Measurements from ENCODE around the gene GPSM3.
"Not testable (repeated sequence)": the region's sequence is repeated elsewhere in the genome, so short reads cannot be mapped to it uniquely, and the experiment has no call there.

GPSM3 gene

GRCh38 chr6:32196682-32197616 is 4.5 kb upstream of the GPSM3 start:
- TF ChIP-seq, protein P1, sequence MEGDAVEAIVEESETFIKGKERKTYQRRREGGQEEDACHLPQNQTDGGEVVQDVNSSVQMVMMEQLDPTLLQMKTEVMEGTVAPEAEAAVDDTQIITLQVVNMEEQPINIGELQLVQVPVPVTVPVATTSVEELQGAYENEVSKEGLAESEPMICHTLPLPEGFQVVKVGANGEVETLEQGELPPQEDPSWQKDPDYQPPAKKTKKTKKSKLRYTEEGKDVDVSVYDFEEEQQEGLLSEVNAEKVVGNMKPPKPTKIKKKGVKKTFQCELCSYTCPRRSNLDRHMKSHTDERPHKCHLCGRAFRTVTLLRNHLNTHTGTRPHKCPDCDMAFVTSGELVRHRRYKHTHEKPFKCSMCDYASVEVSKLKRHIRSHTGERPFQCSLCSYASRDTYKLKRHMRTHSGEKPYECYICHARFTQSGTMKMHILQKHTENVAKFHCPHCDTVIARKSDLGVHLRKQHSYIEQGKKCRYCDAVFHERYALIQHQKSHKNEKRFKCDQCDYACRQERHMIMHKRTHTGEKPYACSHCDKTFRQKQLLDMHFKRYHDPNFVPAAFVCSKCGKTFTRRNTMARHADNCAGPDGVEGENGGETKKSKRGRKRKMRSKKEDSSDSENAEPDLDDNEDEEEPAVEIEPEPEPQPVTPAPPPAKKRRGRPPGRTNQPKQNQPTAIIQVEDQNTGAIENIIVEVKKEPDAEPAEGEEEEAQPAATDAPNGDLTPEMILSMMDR (IDR thresholded peaks at IDR 0.05; ENCODE audit: borderline replicate concordance, control extremely low read depth, extremely low read depth, insufficient read depth, missing control alignments) = no peak
- in situ Hi-C loops (cut with MboI; ENCODE audit: low sequenced_read_pairs, unreplicated experiment) = no loop called here
- DNase-seq (ENCODE audit: low spot score) = peak; percentile 63

GRCh38 chr6:32195902-32196681 is 3.6 kb upstream of the GPSM3 start:
- TF ChIP-seq, protein P1 (IDR thresholded peaks at IDR 0.05; ENCODE audit: borderline replicate concordance, control extremely low read depth, extremely low read depth, insufficient read depth, missing control alignments) = no peak
- DNase-seq (ENCODE audit: low spot score) = peak; percentile 85
- in situ Hi-C loops (cut with MboI; ENCODE audit: low sequenced_read_pairs, unreplicated experiment) = no loop called here

DNA sequence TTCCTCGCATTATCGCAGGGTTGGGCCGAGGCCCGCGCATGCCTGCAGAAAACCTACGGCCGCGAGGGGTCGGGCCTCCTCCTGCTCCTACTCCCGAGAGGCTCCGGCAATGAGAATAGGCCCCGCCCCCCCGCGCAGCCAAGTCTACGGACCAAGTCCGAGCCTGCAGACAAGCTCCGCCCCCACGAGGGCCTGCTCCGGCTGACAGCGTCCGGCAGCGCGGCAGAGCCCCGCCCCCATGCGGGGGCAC is 3.1 kb upstream of the GPSM3 start:
- in situ Hi-C loops (cut with MboI; ENCODE audit: low sequenced_read_pairs, unreplicated experiment) = no loop called here
- TF ChIP-seq, protein P1 (IDR thresholded peaks at IDR 0.05; ENCODE audit: borderline replicate concordance, control extremely low read depth, extremely low read depth, insufficient read depth, missing control alignments) = peak; percentile 5
- DNase-seq (ENCODE audit: low spot score) = peak; percentile 98

DNA sequence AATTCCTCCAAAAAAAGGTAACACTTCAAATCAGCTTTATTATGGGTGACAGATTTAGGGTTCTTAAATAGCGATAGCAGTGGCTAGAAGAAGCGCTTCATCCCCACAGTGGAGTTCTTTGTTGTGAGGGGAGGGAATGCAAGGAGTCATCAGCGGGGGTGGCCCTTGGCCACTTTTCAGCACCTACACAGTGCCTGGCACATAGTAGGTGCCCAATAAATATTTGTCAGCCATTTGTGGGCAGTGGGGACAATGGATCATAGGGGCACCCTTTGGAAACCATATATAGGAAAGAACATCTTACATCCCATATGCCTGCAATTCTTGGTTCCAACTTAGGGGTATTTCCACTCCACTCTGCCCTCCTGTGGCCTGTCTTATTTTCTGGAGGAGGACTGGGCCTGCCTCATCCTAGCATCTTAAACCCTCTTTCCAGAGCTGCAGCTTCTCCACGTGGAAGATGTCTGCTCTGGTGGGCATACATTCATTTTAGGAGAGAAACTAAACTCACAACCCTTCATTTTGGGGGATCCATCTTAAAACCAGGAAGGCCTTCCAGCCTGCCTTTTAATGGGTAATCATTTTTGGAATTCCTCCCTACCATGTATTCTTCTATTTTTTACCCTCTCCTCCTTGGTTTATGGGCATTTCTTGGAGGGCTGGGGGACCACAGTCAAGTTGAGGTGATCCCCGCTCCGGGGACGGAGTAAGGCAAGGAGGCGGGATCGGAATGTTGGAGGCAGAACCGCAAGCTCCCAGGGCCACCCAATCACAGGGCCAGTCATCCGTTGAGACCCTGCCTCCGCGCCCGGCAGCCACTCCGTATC is 2.6 kb upstream of the GPSM3 start:
- no peak for DNase-seq (ENCODE audit: low spot score)
- in situ Hi-C loops (cut with MboI; ENCODE audit: low sequenced_read_pairs, unreplicated experiment) = no loop called here
- TF ChIP-seq, protein P1 (IDR thresholded peaks at IDR 0.05; ENCODE audit: borderline replicate concordance, control extremely low read depth, extremely low read depth, insufficient read depth, missing control alignments) = peak; percentile 47

- in situ Hi-C loops (cut with MboI; ENCODE audit: low sequenced_read_pairs, unreplicated experiment) = no loop called here
- TF ChIP-seq, protein P1 (IDR thresholded peaks at IDR 0.05; ENCODE audit: borderline replicate concordance, control extremely low read depth, extremely low read depth, insufficient read depth, missing control alignments) = no peak
- no peak for DNase-seq (ENCODE audit: low spot score)
These were observed 1.9 kb upstream of the GPSM3 start for GRCh38 chr6:32194388-32194787.

DNA sequence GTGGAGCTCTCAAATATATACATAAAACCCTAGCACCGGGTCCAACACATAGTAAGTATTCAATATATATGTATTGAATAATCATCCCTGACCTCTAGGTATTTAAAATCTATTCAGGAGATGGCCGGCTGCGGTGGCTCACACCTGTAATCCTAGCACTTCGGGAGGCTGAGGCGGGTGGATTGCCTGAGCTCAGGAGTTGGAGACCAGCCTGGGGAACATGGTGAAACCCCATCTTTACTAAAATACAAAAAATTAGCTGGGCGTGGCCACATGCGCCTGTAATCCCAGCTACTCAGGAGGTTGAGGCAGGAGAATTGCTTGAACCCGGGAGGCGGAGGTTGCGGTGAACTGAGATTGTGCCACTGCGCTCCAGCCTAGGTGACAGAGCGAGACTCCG is 653 bp upstream of the GPSM3 start:
- in situ Hi-C loops (cut with MboI; ENCODE audit: low sequenced_read_pairs, unreplicated experiment); DNase-seq (ENCODE audit: low spot score): not testable (repeated sequence)

Data from GM13976 (cell line).